Peyer's patch (tissue), 4 donors: ENCODE results near the gene NFKBIL1. TPM values are rescaled to one million over a fixed set of nuclear protein-coding genes. Genes with fewer than 3 reads are reported as not detected.

Experiments
- DNase-seq, 3 donors: peaks; one replicate each; pipeline ENCODE4 v3.0.0-alpha.2; 2017 to 2019
- H3K27ac ChIP-seq, 4 donors: fragments of 200-600 bp; sonication (generic); one replicate each; pipeline ENCODE4 v1.5.1; 2016 to 2019
- H3K27me3 ChIP-seq, 2 donors: fragments of 200-600 bp; sonication (generic); one replicate each; pipeline ENCODE4 v1.5.1; 2019
- H3K36me3 ChIP-seq, 3 donors: fragments of 200-600 bp; sonication (generic); one replicate each; pipeline ENCODE4 v1.5.1; 2016 to 2019
- H3K4me1 ChIP-seq, 4 donors: fragments of 200-600 bp; sonication (generic); one replicate each; pipeline ENCODE4 v1.5.1; 2016 to 2019
- H3K4me3 ChIP-seq, 4 donors: fragments of 200-600 bp; sonication (generic); 1 replicate in 3 of 4; 2 replicates in 1 of 4; pipeline ENCODE4 v1.5.1; 2016 to 2019; ENCODE audit warnings: mild to moderate bottlenecking in 1 of 4
- H3K9me3 ChIP-seq, 4 donors: fragments of 200-600 bp; sonication (generic); one replicate each; pipeline ENCODE4 v1.5.1; 2016 to 2019; ENCODE audit warnings: mild to moderate bottlenecking in 1 of 4
- CTCF ChIP-seq, 6 experiments: fragments of 450-650 bp in 4 of 6; fragments of 200-600 bp in 2 of 6; sonication (generic) in 1 of 6; IDR thresholded peaks; one replicate each; pipeline ENCODE4 v1.5.1; 2017 to 2019; ENCODE audit warnings: antibody characterized with exemption in 6 of 6, mild to moderate bottlenecking in 3 of 6, moderate library complexity in 1 of 6
- POLR2A ChIP-seq, 2 donors: fragments of 450-650 bp; IDR thresholded peaks; one replicate each; pipeline ENCODE4 v1.5.1; 2017; ENCODE audit warnings: antibody characterized with exemption in 2 of 2, mild to moderate bottlenecking in 2 of 2, moderate library complexity in 2 of 2
- total RNA-seq, 4 donors: library from RNA; depleted of rRNA; stranded (reverse); fragments of >200 nt; gene quantifications; one replicate each; pipeline ENCODE4 v1.1.0, GENCODE V29; 2016

The NFKBIL1 gene
- total RNA-seq, 4 donors from 2014 or later = 20.0 to 34.5 (median 30.1) TPM

GRCh38 chr6:31580438-31580740, 33.0 kb downstream of the NFKBIL1 start:
- Histone ChIP-seq H3K27me3 (no peaks in the 10 kb centered on the region), H3K36me3 (no peaks in the 10 kb centered on the region), H3K27ac (peak overlapping the region; percentile 76 to 93 (median 86)), H3K9me3 (no peaks in the 10 kb centered on the region), H3K4me1 (peaks cover 0 to 16% (median 10%) of the 10 kb centered on the region in 4 donors), H3K4me3 (peak overlapping the region; percentile 68 to 78 (median 70))
- DNase-seq = no peak
- TF ChIP-seq POLR2A (IDR thresholded peaks at IDR 0.05) (no peak), CTCF (IDR thresholded peaks at IDR 0.05) (no peak)

- peaks cover 0 to 21% (median 12%) of the 10 kb centered on the region in 4 donors for H3K4me1 ChIP-seq
- H3K4me3 ChIP-seq = peak overlapping the region; percentile 68 to 78 (median 70)
- peak overlapping the region; percentile 76 to 93 (median 86) for H3K27ac ChIP-seq
- no peaks in the 10 kb centered on the region for H3K9me3 ChIP-seq
- H3K27me3 ChIP-seq = no peaks in the 10 kb centered on the region
- TF ChIP-seq CTCF (IDR thresholded peaks at IDR 0.05) (peak; percentile 93 to 99 (median 96)), POLR2A (IDR thresholded peaks at IDR 0.05) (no peak)
- H3K36me3 ChIP-seq = no peaks in the 10 kb centered on the region
- peak; percentile 88 to 96 (median 90) for DNase-seq
These were observed 33.5 kb downstream of the NFKBIL1 start for GRCh38 chr6:31580807-31581433.

- H3K27ac ChIP-seq = peak overlapping the region; percentile 76 to 93 (median 86)
- H3K36me3 ChIP-seq = no peaks in the 10 kb centered on the region
- peak in 1 of 3 donors; percentile 68 for DNase-seq
- peaks cover 0 to 28% (median 15%) of the 10 kb centered on the region in 4 donors for H3K4me1 ChIP-seq
- H3K4me3 ChIP-seq = peak overlapping the region; percentile 68 to 78 (median 70)
- H3K9me3 ChIP-seq = no peaks in the 10 kb centered on the region
- H3K27me3 ChIP-seq = no peaks in the 10 kb centered on the region
- TF ChIP-seq CTCF (IDR thresholded peaks at IDR 0.05) = peak in 1 of 6 experiments; percentile 8
- no peak for TF ChIP-seq POLR2A (IDR thresholded peaks at IDR 0.05)
These were observed 34.2 kb downstream of the NFKBIL1 start for GRCh38 chr6:31581434-31582229.

- peak within 1 kb of the TSS; percentile 68 to 78 (median 70) for H3K4me3 ChIP-seq
- H3K9me3 ChIP-seq = no peaks in the 10 kb centered on the region
- TF ChIP-seq POLR2A (IDR thresholded peaks at IDR 0.05) (no peak), CTCF (IDR thresholded peaks at IDR 0.05) (no peak)
- no peaks in the 10 kb centered on the region for H3K27me3 ChIP-seq
- peaks cover 0 to 31% (median 18%) of the 10 kb centered on the region in 4 donors for H3K4me1 ChIP-seq
- H3K27ac ChIP-seq = peak within 1 kb of the TSS; percentile 76 to 93 (median 86)
- no peaks in the 10 kb centered on the region for H3K36me3 ChIP-seq
- peak in 2 of 3 donors; percentile 87 to 88 for DNase-seq
These were observed 34.8 kb downstream of the NFKBIL1 start, which contains the start of gene LTB for GRCh38 chr6:31582230-31582643. Gene LTB (minus strand): TSS chr6:31582424. CDS start chr6:31582417, 7 bp downstream.

- Histone ChIP-seq H3K36me3 (no peaks in the 10 kb centered on the region), H3K27me3 (no peaks in the 10 kb centered on the region), H3K4me1 (peaks cover 0 to 33% (median 19%) of the 10 kb centered on the region in 4 donors), H3K27ac (peak overlapping the region; percentile 19 to 93 (median 54)), H3K4me3 (no peak overlapping the region), H3K9me3 (no peaks in the 10 kb centered on the region)
- TF ChIP-seq CTCF (IDR thresholded peaks at IDR 0.05) (peak in 5 of 6 experiments; percentile 11 to 43 (median 32)), POLR2A (IDR thresholded peaks at IDR 0.05) (no peak)
- DNase-seq = peak in 1 of 3 donors; percentile 63
These were observed 38.1 kb downstream of the NFKBIL1 start for GRCh38 chr6:31585491-31585890.
